ENCODE measurements around the gene TBC1D1. TPM values are rescaled to one million over a fixed set of nuclear protein-coding genes. Genes with fewer than 3 reads are reported as not detected.

The TBC1D1 gene
- total and polyA plus RNA-seq, 8 donors = 16.2 to 41.0 (median 24.6) TPM

- Histone ChIP-seq H3K4me3 (peak overlapping the region in 1 of 4 donors; percentile 4), H3K27ac (peak overlapping the region; percentile 50 to 83 (median 65)), H3K4me1 (peaks cover 15 to 36% (median 19%) of the 10 kb centered on the region in 3 donors), H3K9me3 (no peaks in the 10 kb centered on the region), H3K27me3 (no peaks in the 10 kb centered on the region), H3K36me3 (no peaks in the 10 kb centered on the region)
- intact Hi-C loops (cut with DNase I) = no loop called here
- ATAC-seq = peak; percentile 80 to 91 (median 89)
- 27 to 29% methylated on average over 17 of the region's 17 CpGs for WGBS, 2 donors
- FAIRE-seq = no peak
- peak; percentile 58 to 85 (median 78) for DNase-seq
- TF ChIP-seq CTCF (IDR thresholded peaks at IDR 0.05) = no peak
These were observed 264.1 kb downstream of the TBC1D1 start for GRCh38 chr4:38154681-38155588.

DNA sequence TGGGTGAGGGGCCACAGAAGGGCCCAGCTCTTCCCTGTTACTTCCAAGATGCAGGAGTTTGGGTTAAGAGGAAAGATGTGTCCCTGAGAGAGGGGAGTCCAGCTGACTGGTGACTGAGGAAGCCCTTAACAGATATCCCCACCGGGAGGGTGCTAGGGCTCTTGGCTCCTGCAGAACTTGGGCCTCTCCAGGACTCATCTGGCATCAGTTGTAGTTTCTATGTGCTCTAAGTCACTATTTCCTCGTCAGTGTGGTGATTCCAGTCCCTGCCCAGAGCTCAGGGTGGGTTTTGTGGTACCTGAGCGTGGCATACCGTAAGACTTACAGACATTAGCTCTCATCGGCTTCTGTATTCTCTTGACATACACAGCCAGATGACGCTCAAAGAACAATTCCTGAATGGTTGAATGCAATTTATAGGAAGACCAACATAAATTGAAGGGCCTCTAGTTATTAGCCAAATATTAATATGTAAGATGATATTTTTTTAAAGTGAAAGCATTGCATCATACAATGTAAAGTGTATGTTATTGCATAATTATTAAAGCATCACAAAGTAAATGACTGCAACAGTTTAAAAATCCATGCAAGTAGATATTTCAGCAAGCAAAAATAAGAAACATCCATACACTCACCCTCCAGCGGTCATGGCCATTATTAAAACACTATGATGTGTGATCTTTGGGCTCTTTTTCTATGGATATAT lies 264.9 kb downstream of the TBC1D1 start:
- peak in 3 of 4 donors; percentile 29 to 47 (median 43) for ATAC-seq
- peak in 1 of 6 donors; percentile 23 for DNase-seq

GRCh38 chr4:38157592-38157991 lies 266.7 kb downstream of the TBC1D1 start:
- Histone ChIP-seq H3K27ac (no peak overlapping the region), H3K27me3 (no peaks in the 10 kb centered on the region), H3K36me3 (no peaks in the 10 kb centered on the region), H3K9me3 (no peaks in the 10 kb centered on the region), H3K4me1 (peaks cover 41 to 61% (median 43%) of the 10 kb centered on the region in 3 donors), H3K4me3 (no peak overlapping the region)
- intact Hi-C loops (cut with DNase I) = no loop called here
- TF ChIP-seq CTCF (IDR thresholded peaks at IDR 0.05) = no peak
- ATAC-seq (peak in 1 of 4 donors; percentile 9), FAIRE-seq (no peak), DNase-seq (peak in 2 of 6 donors; percentile 38 to 45)
- WGBS, 2 donors = 17 to 27% methylated on average over 1 of the region's 1 CpG

More for the DNA sequence above, 264.9 kb downstream of the TBC1D1 start:
- TF ChIP-seq CTCF (IDR thresholded peaks at IDR 0.05) = no peak
- Histone ChIP-seq H3K27me3 (no peaks in the 10 kb centered on the region), H3K36me3 (no peaks in the 10 kb centered on the region), H3K9me3 (no peaks in the 10 kb centered on the region), H3K27ac (peak overlapping the region; percentile 49 to 83 (median 65)), H3K4me3 (no peak overlapping the region), H3K4me1 (peaks cover 23 to 44% (median 25%) of the 10 kb centered on the region in 3 donors)
- WGBS, 2 donors = 77 to 82% methylated on average over 7 of the region's 7 CpGs
- no peak for FAIRE-seq
- intact Hi-C loops (cut with DNase I) = no loop called here

GRCh38 chr4:38160487-38161207 lies 269.8 kb downstream of the TBC1D1 start:
- WGBS, 2 donors = 20% methylated on average over 3 of the region's 3 CpGs
- FAIRE-seq (peak; percentile 80), DNase-seq (peak in 4 of 6 donors; percentile 38 to 82 (median 70)), ATAC-seq (peak; percentile 73 to 85 (median 83))
- intact Hi-C loops (cut with DNase I) = loop anchor here in 1 of 3 donors (10.0 kb wide), 1 partner anchor 96 kb away; no protein-coding TSS in a partner anchor
- peak overlapping the region; percentile 81 to 95 (median 93) for H3K27ac ChIP-seq
- H3K27me3 ChIP-seq = no peaks in the 10 kb centered on the region
- no peak for TF ChIP-seq CTCF (IDR thresholded peaks at IDR 0.05)
- no peak overlapping the region for H3K4me3 ChIP-seq
- no peaks in the 10 kb centered on the region for H3K36me3 ChIP-seq
- peaks cover 39 to 53% (median 40%) of the 10 kb centered on the region in 3 donors for H3K4me1 ChIP-seq
- H3K9me3 ChIP-seq = no peaks in the 10 kb centered on the region

All from pancreas (tissue), 10 donors.